Skeletal muscle tissue (tissue), 4 donors: Measurements from ENCODE around the gene DNAJC5G. TPM values are rescaled to one million over a fixed set of nuclear protein-coding genes. Genes with fewer than 3 reads are reported as not detected.
"Not testable (repeated sequence)": the region's sequence is repeated elsewhere in the genome, so short reads cannot be mapped to it uniquely, and the experiment has no call there.

Experiments
- H3K27ac ChIP-seq: one replicate; pipeline ENCODE4 v1.7.0; 2013; ENCODE audit warnings: mild to moderate bottlenecking, low read depth, low read length, inconsistent platforms
- H3K27me3 ChIP-seq, 3 donors: one replicate each; pipeline ENCODE4 v1.7.0; 2013; ENCODE audit warnings: low read length in 3 of 3; ENCODE audit not compliant: control insufficient read depth in 3 of 3, insufficient read depth in 3 of 3
- H3K36me3 ChIP-seq, 3 donors: one replicate each; pipeline ENCODE4 v1.7.0; 2013; ENCODE audit warnings: low read length in 3 of 3; ENCODE audit not compliant: control insufficient read depth in 3 of 3, insufficient read depth in 3 of 3
- H3K4me1 ChIP-seq, 3 donors: one replicate each; pipeline ENCODE4 v1.7.0; 2013; ENCODE audit warnings: low read length in 3 of 3, mild to moderate bottlenecking in 3 of 3; ENCODE audit not compliant: control insufficient read depth in 3 of 3, insufficient read depth in 3 of 3
- H3K4me3 ChIP-seq, 3 donors: one replicate each; pipeline ENCODE4 v1.7.0; 2013; ENCODE audit warnings: low read length in 3 of 3
- H3K9ac ChIP-seq, 3 donors: one replicate each; pipeline ENCODE4 v1.7.0; 2013; ENCODE audit warnings: low read length in 3 of 3, mild to moderate bottlenecking in 3 of 3, moderate library complexity in 2 of 3, low read depth in 1 of 3
- H3K9me3 ChIP-seq, 3 donors: one replicate each; pipeline ENCODE4 v1.7.0; 2013; ENCODE audit warnings: low read length in 3 of 3; ENCODE audit not compliant: control insufficient read depth in 3 of 3
- total RNA-seq: library from RNA; depleted of rRNA; stranded (reverse); fragments of >200 nt; gene quantifications from one replicate; pipeline ENCODE4 v1.2.3, GENCODE V29; 2014
- donor health status: Osteomylitis.

Gene DNAJC5G
- total RNA-seq, 1 donor from 2014 or later = under 0.01 TPM

DNA sequence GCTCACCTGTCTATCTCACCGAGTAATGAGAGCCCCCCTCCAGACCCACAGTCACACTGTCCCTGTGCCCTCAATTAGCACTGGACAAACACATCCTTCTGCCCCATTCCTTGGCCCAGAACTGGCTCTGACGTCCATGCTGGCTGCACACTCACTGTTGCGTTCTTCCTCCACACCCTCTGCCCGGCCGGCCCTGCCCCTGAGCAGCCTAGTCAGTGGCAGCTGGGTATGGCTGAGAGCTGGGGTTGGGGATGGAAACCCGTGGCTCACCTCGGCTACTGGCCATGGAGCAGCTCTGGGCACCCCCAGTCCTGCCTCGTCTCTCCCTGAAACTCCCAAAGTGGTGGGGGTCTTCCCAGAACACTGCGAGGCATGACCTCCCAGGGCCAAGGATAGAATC lies 39.5 kb downstream of the DNAJC5G start:
- Histone ChIP-seq H3K4me1 (peaks cover 10 to 31% (median 30%) of the 10 kb centered on the region in 3 donors), H3K27ac (no peak overlapping the region), H3K4me3 (no peak overlapping the region), H3K36me3 (peaks cover 0 to 6% (median 2%) of the 10 kb centered on the region in 3 donors), H3K27me3 (no peaks in the 10 kb centered on the region), H3K9me3 (no peaks in the 10 kb centered on the region), H3K9ac (peak overlapping the region in 2 of 3 donors; percentile 19 to 50)

GRCh38 chr2:27315122-27315521 lies 39.9 kb downstream of the DNAJC5G start:
- H3K36me3 ChIP-seq = peaks cover 0 to 5% (median 0%) of the 10 kb centered on the region in 3 donors
- no peak overlapping the region for H3K9ac ChIP-seq
- H3K27me3 ChIP-seq = no peaks in the 10 kb centered on the region
- H3K9me3 ChIP-seq = no peaks in the 10 kb centered on the region
- H3K27ac ChIP-seq = no peak overlapping the region
- no peak overlapping the region for H3K4me3 ChIP-seq
- H3K4me1 ChIP-seq = peaks cover 10 to 35% (median 33%) of the 10 kb centered on the region in 3 donors

DNA sequence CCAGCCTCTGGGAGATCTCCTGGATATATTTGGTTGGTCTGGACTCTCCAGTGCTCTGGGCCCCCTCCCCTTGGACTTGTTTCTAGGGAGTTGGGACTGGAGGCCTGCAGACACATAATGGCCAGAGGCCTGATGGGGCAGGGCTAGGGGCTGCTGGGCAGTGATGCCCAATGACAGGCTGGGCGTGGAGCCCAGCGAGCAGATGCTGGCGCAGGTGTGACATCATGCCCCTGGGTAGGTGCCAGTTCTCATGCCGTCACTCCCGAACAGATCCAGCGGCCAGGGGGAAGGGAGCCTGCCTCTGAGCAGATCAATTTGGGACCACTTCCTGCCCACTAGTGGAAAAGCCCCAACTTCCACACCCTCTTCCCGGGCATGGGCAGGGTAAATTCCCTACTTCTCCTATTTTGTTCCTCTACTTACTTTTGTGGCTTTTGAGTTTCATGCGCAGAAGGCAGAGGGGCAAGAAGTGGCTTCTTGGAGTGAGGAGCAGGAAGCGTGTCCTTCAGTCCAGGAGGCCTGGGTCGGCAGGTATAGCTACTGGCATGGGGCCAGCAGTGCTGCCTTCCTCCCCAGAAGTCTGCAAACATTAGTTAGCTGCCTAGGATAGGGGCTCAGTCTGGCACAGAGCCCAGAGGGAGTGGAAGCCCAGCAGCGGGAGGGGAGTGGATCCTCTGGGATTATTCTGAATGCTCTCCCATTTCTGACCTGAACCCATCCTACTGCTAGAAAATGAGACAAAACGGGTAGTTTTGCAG lies 41.6 kb downstream of the DNAJC5G start:
- Histone ChIP-seq H3K36me3 (peaks cover 0 to 3% (median 0%) of the 10 kb centered on the region in 3 donors), H3K4me1 (peaks cover 23 to 51% (median 47%) of the 10 kb centered on the region in 3 donors), H3K27me3 (no peaks in the 10 kb centered on the region), H3K9ac (peak overlapping the region in 1 of 3 donors; percentile 28), H3K9me3 (no peaks in the 10 kb centered on the region), H3K27ac (no peak overlapping the region), H3K4me3 (no peak overlapping the region)

DNA sequence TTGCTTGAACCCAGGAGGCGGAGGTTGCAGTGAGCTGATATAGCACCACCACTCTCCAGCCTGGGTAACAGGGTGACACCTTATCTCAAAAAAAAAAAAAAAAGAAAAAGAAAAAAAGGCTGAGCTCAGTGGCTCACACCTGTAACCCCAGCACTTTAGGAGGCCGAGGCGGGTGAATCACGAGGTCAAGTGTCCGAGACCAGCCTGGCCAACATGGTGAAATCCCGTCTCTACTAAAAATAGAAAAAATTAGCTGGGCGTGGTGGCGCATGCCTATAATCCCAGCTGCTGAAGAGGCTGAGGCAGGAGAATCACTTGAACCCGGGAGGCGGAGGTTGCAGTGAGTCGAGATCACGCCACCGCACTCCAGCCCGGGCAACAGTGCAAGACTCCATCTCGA lies 44.6 kb downstream of the DNAJC5G start:
- not testable (repeated sequence) for H3K36me3 ChIP-seq, H3K9me3 ChIP-seq, H3K27me3 ChIP-seq, H3K4me3 ChIP-seq, H3K9ac ChIP-seq
- H3K4me1 ChIP-seq = peaks cover 43 to 65% (median 60%) of the 10 kb centered on the region in 3 donors
- H3K27ac ChIP-seq = peak overlapping the region; percentile 100

DNA sequence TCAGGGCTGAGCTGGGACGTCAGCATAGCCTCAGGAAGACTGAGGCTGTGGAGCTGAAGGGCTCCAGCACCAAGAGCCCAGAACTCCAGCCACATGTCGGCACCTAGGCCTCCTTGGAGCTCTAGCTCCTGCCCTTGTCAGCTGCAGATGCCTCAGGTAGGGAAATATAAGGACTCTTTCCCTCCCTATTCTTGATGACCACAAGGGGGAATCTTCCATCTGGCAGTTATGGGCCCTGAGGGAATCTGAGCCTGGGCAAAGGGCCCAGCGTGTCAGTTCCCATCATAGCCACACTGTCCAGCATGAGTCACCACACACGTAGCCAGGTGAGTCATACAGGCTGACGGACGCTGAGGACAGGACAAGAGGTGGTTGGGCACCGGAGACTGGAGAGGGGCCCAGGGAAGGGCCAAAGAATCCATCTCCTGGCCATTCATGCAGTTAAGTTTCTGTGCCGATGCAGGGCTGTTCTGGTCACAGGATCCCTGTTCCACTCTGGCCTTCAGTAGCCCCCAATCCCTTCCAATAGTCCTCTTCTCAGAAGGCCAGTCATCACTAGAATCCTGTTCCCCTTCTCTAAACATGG lies 45.8 kb downstream of the DNAJC5G start:
- Histone ChIP-seq H3K4me3 (peak overlapping the region; percentile 19 to 54 (median 22)), H3K27ac (peak overlapping the region; percentile 100), H3K4me1 (peaks cover 43 to 60% (median 53%) of the 10 kb centered on the region in 3 donors)

GRCh38 chr2:27322301-27322765 lies 47.1 kb downstream of the DNAJC5G start:
- Histone ChIP-seq H3K36me3 (peaks cover 12 to 15% (median 13%) of the 10 kb centered on the region in 3 donors), H3K4me3 (peak overlapping the region; percentile 91 to 96 (median 94)), H3K27ac (peak overlapping the region; percentile 100), H3K9ac (peak overlapping the region; percentile 97 to 99 (median 99)), H3K9me3 (no peaks in the 10 kb centered on the region), H3K4me1 (peaks cover 35 to 47% (median 41%) of the 10 kb centered on the region in 3 donors), H3K27me3 (no peaks in the 10 kb centered on the region)

More for the DNA sequence above, 45.8 kb downstream of the DNAJC5G start:
- H3K27me3 ChIP-seq = no peaks in the 10 kb centered on the region
- H3K9me3 ChIP-seq = no peaks in the 10 kb centered on the region
- peaks cover 0 to 4% (median 2%) of the 10 kb centered on the region in 3 donors for H3K36me3 ChIP-seq
- H3K9ac ChIP-seq = peak overlapping the region; percentile 27 to 57 (median 41)

DNA sequence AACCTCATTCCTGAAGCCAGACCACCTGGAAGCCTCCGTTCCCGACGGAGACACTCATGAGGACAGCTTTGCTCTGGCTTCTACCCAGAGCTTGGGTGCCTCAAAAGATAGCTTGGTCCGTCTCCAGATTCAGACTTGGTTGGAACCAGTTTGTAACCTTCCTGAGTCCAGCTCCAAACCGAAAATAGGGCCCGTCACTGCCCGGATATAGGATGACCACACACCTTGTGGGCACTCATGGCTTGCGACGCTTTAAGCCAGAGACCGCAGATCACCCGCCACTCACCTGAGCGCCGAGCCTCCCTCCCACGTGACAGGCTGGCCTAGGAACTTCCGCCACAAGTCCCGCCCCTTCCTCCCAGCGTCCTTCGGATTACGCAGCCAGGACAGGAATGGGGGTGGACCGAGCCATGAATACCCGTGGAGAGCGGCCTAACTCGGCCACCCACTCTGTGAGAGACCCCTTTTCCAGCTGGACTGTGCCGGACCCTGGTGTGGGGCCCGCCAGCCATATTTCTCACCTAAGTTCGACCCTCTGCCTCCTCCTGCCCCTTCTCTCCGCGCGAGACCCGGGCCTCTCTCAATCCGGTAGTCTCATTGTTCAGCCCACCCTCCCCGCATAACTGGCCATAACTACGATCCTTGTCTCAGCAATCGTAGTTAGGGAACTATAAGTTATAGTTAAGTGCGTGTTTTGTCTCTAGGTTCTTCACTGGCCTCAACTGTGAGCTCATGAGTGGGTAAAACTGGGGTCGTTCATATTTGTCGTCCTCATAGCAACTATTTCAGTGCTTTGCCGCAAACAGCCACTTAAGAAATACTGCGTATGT lies 47.7 kb downstream of the DNAJC5G start, which contains the start of gene MPV17:
Gene MPV17 (minus strand): TSS at position 332 of the 830 bp plus-strand sequence. CDS start 580 bp downstream, outside the sequence.
- H3K4me1 ChIP-seq = peaks cover 33 to 44% (median 39%) of the 10 kb centered on the region in 3 donors
- H3K9ac ChIP-seq = peak within 1 kb of the TSS; percentile 97 to 99 (median 99)
- H3K4me3 ChIP-seq = peak within 1 kb of the TSS; percentile 91 to 96 (median 94)
- peaks cover 15 to 18% (median 17%) of the 10 kb centered on the region in 3 donors for H3K36me3 ChIP-seq
- no peaks in the 10 kb centered on the region for H3K27me3 ChIP-seq
- no peaks in the 10 kb centered on the region for H3K9me3 ChIP-seq
- H3K27ac ChIP-seq = peak within 1 kb of the TSS; percentile 100

GRCh38 chr2:27323596-27324285 lies 48.5 kb downstream of the DNAJC5G start:
- Histone ChIP-seq H3K36me3 (peaks cover 21 to 26% (median 24%) of the 10 kb centered on the region in 3 donors), H3K4me1 (peaks cover 33 to 44% (median 39%) of the 10 kb centered on the region in 3 donors), H3K4me3 (peak overlapping the region; percentile 91 to 96 (median 94)), H3K27ac (peak overlapping the region; percentile 100), H3K9ac (peak overlapping the region; percentile 97 to 99 (median 99)), H3K9me3 (no peaks in the 10 kb centered on the region), H3K27me3 (no peaks in the 10 kb centered on the region)

DNA sequence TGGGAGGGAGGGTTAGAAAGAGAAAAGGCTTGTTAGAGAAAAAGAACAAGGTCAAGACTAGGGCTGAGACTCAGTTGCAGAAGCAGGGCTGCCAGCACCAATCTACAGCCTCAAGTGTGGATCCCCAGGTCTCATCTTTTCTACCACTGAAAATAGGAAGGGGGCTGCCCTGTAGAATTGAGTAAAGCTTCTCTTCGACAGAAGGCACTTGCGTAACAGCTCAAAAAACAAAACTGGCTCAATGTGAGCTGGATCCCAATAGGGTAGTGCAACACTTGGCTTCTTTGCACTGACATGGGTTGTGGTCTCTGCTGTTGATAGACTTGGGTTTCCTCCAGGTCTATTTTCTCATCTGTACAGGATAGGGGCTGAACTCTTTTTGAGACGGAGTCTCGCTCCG lies 49.5 kb downstream of the DNAJC5G start:
- H3K9me3 ChIP-seq = no peaks in the 10 kb centered on the region
- peaks cover 30 to 36% (median 34%) of the 10 kb centered on the region in 3 donors for H3K36me3 ChIP-seq
- no peak overlapping the region for H3K9ac ChIP-seq
- H3K27ac ChIP-seq = no peak overlapping the region
- H3K4me3 ChIP-seq = no peak overlapping the region
- H3K4me1 ChIP-seq = peaks cover 33 to 41% (median 35%) of the 10 kb centered on the region in 3 donors
- H3K27me3 ChIP-seq = no peaks in the 10 kb centered on the region
